ENCODE results near the gene SGIP1. TPM values are rescaled to one million over a fixed set of nuclear protein-coding genes. Genes with fewer than 3 reads are reported as not detected.
A peak's percentile ranks its signal among the peaks of the same experiment; 100 is the strongest.
"Not testable (repeated sequence)": the region's sequence is repeated elsewhere in the genome, so short reads cannot be mapped to it uniquely, and the experiment has no call there.

Gene SGIP1
- total RNA-seq, 1 donor from 2014 or later, result 3.6 TPM

DNA sequence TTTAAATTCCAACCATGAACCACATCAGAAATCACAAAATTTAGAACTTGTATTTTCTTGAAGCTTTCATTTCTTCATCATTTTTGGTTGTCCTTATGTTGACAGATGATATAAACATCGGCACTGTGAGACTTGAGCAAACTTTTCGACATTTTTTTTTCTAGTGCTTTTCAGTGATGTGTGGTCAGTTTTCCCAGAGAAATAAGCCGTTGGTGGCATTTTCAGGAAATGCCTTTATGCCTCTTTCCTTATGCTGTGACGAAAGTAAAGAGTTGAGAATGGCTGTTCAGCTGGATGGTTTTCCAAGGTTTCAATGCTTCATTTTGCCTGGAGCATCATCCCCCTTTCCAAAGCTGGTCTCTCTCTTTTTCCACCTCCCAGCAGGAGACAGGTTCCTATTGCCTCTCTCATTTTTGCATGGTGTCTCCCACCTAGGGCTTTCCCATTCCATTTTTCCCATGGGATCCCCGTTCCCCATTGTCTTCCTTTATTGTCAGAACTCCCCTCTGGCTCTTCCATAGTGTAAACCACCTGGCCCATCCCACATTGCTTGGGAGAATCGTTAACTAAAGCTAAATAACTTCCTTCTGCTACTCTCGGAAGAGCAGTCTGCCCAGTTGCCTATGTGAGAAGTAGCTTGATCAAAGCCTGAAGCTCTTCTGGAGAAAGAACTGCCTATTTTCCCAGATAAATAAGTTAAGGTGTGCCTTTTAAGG lies 156.9 kb downstream of the SGIP1 start:
- intact Hi-C loops (cut with DNase I), result no loop called here
- no peak for DNase-seq

DNA sequence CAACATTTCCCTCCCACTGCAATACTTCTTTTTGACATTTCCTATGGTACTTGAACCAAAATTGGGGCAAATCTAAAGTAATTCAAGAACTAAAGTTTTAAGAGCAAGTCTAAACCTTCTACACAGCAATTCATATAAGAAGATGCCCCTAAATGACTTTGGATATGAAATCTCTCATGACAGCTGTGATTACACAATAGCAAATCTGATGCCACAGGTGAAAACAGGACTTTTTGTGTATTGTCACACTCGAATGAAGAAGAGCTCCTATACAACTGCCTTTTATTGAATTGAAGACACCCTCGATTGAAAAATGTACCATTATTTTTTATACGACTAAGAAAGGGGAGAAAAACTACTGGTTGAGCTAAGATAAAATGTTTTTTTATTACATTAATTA lies 158.7 kb downstream of the SGIP1 start:
- intact Hi-C loops (cut with DNase I), result no loop called here
- ATAC-seq (ENCODE audit: poor library complexity), result no peak
- DNase-seq, result no peak

More for the DNA sequence above, 156.9 kb downstream of the SGIP1 start:
- no peak for ATAC-seq (ENCODE audit: poor library complexity)

DNA sequence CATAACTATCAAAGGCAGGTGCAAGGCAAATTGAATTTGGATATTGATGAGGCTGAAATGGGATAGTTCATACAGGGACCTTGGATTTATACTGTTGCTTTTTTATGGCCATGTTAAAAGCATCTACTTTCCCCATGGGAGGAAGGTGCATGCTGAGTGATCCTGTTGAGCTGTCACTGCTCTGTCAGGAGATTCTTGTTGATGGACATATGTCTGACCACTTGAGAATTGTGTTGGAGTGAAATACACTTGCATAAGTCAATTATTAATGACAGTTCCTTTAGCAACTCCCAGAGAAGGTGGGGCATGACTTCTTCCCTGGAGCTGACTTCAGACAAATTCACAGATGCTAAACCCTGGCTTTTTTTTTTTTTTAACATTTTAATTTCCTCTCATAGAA lies 159.9 kb downstream of the SGIP1 start:
- intact Hi-C loops (cut with DNase I), result no loop called here
- no peak for ATAC-seq (ENCODE audit: poor library complexity)
- no peak for DNase-seq

DNA sequence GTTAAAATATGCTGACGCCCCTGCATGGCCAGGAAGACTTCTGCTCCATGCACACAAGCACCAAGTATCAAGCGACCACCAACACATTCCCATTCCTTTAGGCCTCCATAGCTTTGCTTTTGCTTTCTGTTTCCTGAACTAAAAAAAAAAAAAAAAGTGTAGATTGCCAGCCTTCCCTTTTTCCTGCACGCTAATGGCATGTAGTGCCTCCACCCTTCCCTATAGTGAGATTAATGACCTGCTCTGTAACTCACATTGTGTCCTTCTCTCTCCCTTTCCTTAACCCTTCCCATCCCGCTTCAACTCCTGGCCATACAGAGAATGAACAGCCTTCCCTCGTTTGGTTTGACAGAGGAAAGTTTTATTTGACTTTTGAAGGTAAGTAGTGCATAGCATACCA lies 161.2 kb downstream of the SGIP1 start:
- ATAC-seq (ENCODE audit: poor library complexity) (no peak), DNase-seq (no peak)
- intact Hi-C loops (cut with DNase I), result no loop called here

DNA sequence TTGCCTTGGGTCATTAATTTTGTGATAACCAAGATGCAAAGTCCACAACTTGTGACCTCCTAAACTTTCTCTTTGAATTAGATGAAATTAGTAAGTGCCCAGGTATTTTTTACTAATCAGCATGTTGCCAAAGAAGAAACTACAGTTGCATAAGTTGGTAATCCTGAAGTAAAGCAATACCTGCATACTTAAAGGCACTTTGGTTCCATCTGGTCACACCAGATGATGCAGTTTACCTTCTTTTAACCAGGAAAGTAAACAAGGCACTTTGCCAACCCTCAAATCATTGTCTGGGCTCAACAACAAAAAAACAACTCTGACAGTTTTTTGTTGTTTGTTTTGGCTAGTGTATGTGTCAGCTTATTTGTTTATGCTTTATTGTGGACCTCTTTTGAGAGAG lies 162.8 kb downstream of the SGIP1 start:
- no peak for ATAC-seq (ENCODE audit: poor library complexity)
- intact Hi-C loops (cut with DNase I), result no loop called here

DNA sequence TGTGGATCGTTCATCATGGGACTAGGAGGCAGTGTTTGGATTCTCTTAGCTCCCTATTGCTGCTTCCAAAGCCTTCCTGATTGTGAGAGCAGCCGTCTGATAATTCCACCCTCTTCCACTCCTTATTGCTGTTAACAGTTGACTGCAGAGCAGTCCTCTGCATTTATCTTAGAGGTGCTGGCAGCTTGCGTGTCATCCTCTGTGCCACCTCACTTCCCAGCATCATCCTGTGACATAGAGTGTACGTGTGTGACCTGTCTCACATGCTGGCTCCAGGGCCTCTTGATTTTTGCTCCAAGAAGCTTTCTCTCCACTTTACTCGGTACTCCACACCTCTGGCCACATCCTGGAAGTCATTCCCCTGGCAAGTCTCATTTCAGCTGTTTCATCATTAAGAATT lies 165.3 kb downstream of the SGIP1 start:
- intact Hi-C loops (cut with DNase I), result no loop called here
- DNase-seq, result no peak
- ATAC-seq (ENCODE audit: poor library complexity), result no peak

More for the DNA sequence above, 162.8 kb downstream of the SGIP1 start:
- DNase-seq, result no peak

DNA sequence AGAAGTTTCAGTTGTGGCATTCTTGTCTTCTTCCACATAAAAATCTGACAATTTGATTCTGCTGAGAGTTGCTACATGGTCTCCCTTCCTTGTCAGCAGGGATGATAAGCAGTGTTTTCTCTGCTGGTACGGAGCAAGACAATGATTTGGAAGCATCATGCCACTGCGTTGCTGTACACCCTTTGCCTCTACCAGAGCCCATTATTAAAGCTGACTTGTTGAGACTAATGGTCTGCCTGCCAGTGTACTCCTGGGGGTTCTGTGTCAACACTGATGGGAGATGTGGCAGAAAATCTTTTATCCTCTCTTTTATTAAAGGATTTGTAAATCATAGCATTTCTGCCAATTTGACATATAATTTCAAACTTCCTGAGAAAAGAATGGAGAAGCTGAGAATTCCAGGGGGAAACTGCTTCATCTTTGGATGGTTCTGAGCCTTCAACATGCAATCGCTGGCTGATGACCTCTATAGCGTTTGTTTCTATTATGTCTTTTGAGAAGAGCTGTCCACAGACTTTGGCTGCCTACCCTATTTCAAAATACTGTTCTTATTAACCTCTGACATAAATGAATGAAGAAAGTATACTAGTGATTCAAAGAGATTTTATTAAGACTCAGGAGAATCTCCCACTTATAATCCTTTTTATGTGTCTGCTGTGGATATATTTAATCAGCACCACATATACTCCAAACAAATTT lies 170.4 kb downstream of the SGIP1 start:
- no peak for ATAC-seq (ENCODE audit: poor library complexity)
- intact Hi-C loops (cut with DNase I), result no loop called here

DNA sequence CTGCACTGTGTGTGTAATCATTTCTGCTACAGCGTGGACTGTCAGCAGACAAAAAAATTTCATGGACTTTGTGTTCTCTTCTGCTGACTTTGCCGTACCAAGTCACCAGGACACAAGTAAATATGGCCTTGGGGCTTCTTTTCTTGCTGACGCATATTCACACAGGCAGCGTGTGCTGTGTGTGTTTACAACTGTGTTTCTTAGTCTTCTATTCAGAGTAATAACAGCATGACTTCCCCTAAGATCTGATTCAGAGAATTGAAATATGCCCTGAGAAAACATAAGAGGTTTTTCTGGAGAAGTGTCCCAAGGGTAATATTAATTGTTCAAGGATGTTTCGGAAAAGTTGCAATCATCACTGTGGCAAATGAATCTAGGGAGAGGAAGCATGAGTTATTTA lies 171.2 kb downstream of the SGIP1 start:
- ATAC-seq (ENCODE audit: poor library complexity) (no peak), DNase-seq (no peak)

More for the DNA sequence above, 170.4 kb downstream of the SGIP1 start:
- no peak for DNase-seq

DNA sequence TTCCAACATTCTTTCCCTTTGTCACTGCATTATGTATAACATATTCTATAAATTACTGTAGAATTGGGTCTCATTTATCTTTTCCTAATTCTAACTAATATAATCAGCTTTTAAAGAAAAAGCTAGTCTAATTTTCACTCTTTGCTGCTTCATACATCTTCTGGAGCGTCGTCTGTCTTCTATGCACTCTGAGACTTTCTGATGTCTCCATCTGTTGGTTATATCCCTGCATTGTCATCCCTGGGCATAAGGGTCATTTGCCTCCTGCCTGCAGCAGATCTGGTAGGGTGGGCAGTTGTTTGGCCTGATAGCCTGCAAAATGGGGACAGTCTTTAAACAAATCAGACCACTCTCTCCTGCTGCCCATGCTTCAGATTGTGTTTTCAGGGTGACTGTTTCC lies 177.5 kb downstream of the SGIP1 start:
- ATAC-seq (ENCODE audit: poor library complexity), result no peak

More for the DNA sequence above, 171.2 kb downstream of the SGIP1 start:
- intact Hi-C loops (cut with DNase I), result no loop called here

DNA sequence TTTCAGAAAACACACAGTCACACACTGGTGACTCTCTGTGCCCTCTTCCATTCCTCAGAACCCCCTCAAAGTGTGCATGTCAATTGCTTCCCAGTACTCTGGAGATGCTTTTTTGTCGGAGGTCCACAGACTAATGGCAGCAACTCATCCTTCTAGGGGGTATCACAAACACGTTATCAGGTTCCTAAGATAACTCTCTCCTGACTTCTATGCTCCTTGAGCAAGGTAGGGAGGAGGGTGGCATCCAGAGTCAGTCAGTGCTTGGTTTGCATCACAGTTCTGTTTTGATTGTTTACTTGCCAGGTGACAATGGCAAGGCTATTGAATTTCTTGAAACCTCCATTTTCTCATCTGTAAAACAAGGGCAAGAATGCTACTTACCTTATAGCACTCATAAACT lies 178.9 kb downstream of the SGIP1 start:
- intact Hi-C loops (cut with DNase I), result no loop called here
- no peak for ATAC-seq (ENCODE audit: poor library complexity)
- no peak for DNase-seq

More for the DNA sequence above, 177.5 kb downstream of the SGIP1 start:
- intact Hi-C loops (cut with DNase I), result no loop called here
- DNase-seq, result no peak

DNA sequence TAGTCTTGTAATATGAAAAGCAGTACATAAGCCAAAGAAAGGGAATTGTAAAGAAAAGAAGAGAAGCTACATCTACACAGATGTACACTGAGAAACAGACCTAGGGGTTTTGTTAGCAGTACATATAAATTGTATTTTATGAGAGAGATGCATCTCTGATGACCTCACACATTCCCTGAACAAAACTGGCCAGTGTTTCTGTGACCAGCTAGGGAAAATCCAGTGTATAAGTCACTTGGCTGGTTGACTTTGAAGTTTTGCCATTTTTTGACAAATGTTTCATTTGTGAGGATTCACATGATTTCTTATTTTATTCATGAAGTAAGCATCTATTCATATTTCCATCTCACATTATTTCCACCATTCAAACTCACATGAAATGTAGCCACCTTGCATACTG lies 190.0 kb downstream of the SGIP1 start:
- ATAC-seq (ENCODE audit: poor library complexity), result no peak
- no peak for DNase-seq
- intact Hi-C loops (cut with DNase I), result loop anchor here (10.0 kb wide), 1 partner anchor 219 kb away; no protein-coding TSS in a partner anchor

DNA sequence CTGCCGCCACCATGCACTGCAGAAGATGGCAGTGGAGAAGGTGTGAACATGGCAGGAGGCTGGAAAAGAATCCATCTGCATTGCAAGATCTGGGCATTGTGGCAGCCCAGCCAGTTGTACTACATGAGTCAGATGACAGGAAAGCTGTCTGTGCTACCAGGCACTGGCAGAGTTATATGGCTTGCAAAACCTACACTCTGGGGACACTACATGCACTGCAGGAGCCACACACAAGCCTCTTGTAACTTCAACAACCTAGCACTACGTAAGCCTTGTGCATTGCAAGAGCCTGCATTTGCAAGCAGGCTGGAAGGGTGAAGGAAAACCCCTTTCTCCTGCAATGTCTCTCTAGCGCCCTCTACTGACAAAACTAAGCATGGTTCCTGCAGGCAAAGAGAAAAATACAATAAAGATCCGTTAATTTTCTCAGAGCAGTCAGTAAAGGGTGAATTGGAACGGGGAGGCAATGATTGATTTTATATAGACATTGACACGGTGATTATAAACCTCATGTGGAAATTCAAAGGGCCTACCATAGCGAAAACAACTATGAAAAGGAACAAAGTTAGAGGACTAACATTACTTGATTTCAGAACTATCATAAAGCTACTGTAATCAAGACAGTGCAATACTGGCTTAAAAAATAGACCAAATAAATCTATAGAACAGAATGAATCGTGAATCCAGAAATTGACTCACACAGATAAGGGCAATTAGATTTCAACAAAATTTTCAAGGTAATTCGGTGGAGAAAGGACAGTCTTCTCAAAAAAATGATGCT lies 192.1 kb downstream of the SGIP1 start:
- ATAC-seq (ENCODE audit: poor library complexity) (peak; percentile 80), DNase-seq (no peak)
- intact Hi-C loops (cut with DNase I), result loop anchor here (10.0 kb wide), 1 partner anchor 221 kb away; no protein-coding TSS in a partner anchor

DNA sequence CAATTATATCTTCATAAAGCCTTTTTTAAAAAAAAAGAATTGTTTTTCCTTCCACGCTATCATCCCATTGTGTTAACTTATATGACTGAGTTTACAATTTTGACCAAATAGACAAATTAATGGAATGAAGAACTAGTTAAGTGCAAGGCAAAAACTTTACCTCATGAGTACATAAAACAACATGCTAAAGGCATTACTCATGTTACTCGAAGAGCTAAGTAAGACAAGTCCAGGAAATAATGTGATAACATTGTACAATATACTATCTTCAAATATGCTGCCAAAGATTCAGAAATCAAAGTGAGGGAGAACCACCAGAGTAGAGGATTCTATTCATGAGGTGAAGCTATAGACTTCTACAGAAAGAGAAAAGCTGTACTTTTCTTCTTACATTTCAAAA lies 194.1 kb downstream of the SGIP1 start:
- ATAC-seq (ENCODE audit: poor library complexity), result no peak
- intact Hi-C loops (cut with DNase I), result loop anchor here (10.0 kb wide), 1 partner anchor 223 kb away; no protein-coding TSS in a partner anchor
- DNase-seq, result no peak

DNA sequence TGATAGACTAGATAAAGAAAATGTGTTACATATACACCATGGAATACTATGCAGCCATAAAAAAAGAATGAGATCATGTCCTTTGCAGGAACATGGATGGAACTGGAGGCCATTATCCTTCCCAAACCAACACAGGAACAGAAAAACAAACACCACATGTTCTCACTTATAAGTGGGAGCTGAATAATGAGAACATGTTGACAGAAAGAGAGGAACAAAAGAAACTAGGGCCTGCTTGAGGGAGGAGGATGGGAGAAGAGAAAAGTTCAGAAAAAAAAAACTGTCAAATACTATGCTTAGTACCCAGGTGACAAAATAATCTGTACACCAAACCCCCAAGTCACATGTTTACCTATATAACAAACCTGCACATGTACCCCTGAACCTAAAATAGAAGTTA lies 194.8 kb downstream of the SGIP1 start:
- DNase-seq; ATAC-seq (ENCODE audit: poor library complexity): not testable (repeated sequence)
- intact Hi-C loops (cut with DNase I), result loop anchor here (10.0 kb wide), 1 partner anchor 224 kb away; no protein-coding TSS in a partner anchor

DNA sequence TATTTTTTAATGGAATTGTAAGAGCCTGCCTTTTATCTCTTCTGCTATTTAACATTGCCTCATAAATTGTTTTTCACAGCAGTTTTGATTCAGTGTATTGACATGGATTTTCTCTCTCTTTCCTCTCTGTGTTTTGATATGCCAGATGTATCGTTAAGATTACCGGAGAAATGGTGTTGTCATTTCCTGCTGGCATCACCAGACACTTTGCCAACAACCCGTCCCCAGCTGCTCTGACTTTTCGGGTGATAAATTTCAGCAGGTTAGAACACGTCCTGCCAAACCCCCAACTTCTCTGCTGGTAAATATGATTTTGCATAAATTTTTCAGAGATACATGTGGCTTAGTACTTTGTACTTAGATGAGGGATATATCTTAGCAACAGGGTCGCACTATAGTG lies 195.2 kb downstream of the SGIP1 start:
- DNase-seq, result no peak
- intact Hi-C loops (cut with DNase I), result loop anchor here (10.0 kb wide), 1 partner anchor 224 kb away; no protein-coding TSS in a partner anchor
- no peak for ATAC-seq (ENCODE audit: poor library complexity)

DNA sequence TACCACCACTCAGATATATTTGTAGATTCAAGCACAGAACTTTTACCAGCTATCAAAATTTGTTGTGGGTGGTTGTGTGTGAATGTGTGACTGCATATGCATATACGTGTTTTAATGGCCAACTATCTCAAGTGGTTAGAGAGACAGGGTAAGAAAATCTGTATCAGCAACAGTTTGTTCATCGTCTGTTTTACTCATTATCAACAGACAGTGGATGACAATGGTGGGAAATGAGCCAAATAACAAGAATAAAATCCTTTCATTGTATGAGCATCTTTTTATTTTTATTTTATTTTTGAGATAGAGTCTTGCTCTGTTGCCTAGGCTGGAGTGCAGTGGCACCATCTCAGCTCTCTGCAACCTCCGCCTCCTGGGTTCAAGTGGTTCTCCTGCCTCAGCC lies 195.6 kb downstream of the SGIP1 start:
- DNase-seq, result no peak
- intact Hi-C loops (cut with DNase I), result loop anchor here (10.0 kb wide), 1 partner anchor 225 kb away; no protein-coding TSS in a partner anchor
- ATAC-seq (ENCODE audit: poor library complexity), result no peak

DNA sequence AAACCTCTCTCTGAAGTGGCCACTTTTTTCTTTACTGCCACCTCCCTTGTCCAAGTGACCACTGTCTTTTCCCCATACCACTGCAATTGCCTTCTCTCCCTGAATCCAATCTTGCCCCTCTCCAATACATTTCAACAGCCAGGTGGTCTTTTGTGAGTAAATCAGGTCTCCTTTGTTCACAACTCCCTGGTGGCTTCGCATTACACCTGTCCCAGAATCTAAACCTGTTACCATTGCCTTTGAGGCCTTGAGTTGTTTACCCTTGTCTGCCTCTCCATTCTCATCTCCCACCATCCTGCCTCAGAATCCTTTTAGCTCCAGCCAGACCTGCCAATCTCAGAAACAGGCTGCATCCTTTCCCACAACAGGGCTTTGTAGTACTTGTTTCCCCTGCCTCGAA lies 196.5 kb downstream of the SGIP1 start:
- DNase-seq (no peak), ATAC-seq (ENCODE audit: poor library complexity) (no peak)
- intact Hi-C loops (cut with DNase I), result no loop called here

DNA sequence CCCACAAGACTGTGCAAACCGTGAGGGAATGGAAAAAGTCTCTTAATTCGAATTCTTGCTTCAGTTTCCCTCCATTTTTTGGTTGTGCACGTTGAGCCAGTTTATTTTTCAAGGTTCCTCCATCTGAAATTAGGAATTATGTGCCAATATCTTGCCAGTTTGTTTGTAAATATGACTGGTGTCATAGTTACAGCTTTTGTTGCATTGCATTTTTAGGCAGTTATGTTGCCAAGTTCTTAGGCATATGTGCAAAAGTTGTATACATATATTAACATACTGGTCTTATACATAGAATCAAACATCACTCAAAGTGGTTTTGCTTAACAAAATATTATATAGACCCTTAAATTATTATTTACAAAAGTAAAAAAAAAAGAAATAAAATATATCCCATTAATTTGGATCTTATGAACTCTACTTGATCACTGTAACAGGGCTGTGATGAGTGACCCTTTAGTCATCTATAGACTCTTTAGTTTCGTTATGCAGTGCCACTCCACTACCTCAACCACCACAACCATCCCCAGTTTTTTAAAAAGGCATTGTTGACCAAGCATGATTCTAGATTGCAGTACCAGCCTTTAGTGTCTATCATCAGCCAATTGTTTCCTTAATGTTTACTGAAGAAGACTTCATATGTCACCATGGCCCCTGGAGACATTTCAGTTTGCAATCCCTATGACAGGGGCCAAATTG lies 197.4 kb downstream of the SGIP1 start:
- no peak for DNase-seq
- intact Hi-C loops (cut with DNase I), result no loop called here
- ATAC-seq (ENCODE audit: poor library complexity), result no peak
